ENCODE results near the gene LRMDA. TPM values are rescaled to one million over a fixed set of nuclear protein-coding genes. Genes with fewer than 3 reads are reported as not detected.
A peak's percentile ranks its signal among the peaks of the same experiment; 100 is the strongest.

The LRMDA gene
- total RNA-seq, 2 experiments from 2014 or later = not detected

DNA sequence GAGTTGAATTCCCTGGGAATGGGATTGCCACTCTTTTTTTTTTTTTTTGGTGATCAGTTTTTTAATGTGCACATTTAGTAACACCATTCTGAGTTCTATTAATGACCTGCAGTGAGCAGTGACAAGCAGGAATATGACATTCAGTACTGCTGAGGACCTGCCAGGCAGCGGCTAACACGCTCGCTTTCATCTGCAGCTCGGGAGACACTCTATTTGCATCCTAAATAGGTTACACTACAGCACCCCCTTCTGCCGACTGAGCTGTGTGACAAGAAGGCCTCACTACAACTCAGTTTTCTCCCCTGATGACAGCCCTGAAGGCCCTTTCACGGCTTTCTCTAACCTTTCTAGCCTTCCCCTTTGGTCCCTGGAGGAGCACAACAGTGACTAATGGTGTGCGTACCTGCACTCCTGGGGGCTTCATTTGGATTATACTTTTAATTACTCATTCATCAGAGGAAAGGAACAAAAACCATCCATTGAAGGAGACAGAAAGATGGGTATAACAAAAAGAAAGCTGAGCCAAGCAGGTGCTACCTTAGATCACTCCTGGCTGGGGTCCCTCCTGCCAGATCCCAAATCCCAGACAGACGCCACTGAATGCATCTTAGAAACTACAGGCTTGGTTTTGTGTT, 872.4 kb downstream of the LRMDA start:
- Mint-ChIP-seq H3K9me3 (no peaks in the 10 kb centered on the region), H3K27ac (no peak overlapping the region), H3K4me3 (no peak overlapping the region), H3K4me1 (no peaks in the 10 kb centered on the region), H3K36me3 (ENCODE audit: low read depth) (no peaks in the 10 kb centered on the region), H3K27me3 (no peaks in the 10 kb centered on the region)
- ChIA-PET CTCF (interaction anchor here (0.6 to 1.0 kb wide), 2 partner anchors 10 to 11 kb away, joined by 3 to 4 read pairs; no protein-coding TSS in a partner anchor), POLR2A (no interaction called here)
- DNase-seq = peak; percentile 16

DNA sequence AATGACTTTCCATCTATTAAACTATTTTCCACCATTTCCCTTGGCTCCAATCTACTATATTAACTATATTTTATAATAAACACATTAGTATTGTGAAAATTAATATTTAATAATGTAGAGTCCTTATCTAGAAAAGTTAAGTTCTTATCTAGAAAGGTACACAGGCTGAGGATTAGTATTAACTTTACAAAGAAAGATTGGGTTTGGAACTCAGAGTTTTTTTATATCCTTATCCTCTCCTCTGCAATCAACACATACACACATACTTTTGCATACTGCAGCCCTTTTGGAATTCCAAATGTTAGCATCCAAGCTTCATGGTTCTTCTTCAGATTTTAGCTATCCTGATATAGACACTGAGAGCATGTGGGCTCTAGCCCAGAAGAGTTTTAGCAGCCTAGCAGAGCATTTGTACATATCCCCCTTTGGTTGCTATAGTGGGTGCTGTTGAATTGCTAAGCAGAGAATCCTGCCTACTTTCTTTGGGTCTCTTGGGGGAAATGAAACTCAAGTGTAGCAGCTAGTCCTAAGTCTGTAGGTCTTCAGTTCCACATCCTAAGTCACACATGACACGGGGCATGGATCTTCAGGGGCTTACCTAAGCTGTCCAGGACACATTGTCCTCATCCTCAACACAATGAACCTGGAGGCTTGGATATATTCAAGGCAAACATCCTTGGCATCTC, 874.6 kb downstream of the LRMDA start:
- H3K4me3 Mint-ChIP-seq = no peak overlapping the region
- DNase-seq = no peak
- H3K36me3 Mint-ChIP-seq (ENCODE audit: low read depth) = no peaks in the 10 kb centered on the region
- ChIA-PET POLR2A (no interaction called here), CTCF (no interaction called here)
- no peak overlapping the region for H3K27ac Mint-ChIP-seq
- H3K9me3 Mint-ChIP-seq = no peaks in the 10 kb centered on the region
- no peaks in the 10 kb centered on the region for H3K4me1 Mint-ChIP-seq
- H3K27me3 Mint-ChIP-seq = no peaks in the 10 kb centered on the region

DNA sequence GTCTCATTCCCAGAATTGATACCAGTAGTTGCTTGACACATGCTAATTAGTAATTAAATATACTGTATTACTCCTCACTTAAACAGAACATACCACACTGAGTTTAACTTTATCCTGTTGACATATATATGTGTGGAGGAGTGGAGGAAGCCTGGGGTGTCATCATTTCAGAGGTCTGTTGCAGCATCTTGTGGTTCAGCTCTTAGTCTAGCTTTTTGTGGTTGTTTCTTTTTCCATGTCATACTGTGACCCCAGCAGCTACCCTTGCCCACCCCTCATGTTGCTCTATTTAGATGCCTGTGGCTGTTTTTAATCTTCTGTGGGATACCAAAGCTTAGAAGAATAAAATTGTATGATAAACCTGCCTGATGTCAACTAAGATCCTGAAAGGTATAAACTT, 875.4 kb downstream of the LRMDA start:
- no peak overlapping the region for H3K27ac Mint-ChIP-seq
- H3K4me1 Mint-ChIP-seq = no peaks in the 10 kb centered on the region
- no peaks in the 10 kb centered on the region for H3K9me3 Mint-ChIP-seq
- H3K4me3 Mint-ChIP-seq = no peak overlapping the region
- ChIA-PET POLR2A (no interaction called here), CTCF (no interaction called here)
- no peak for DNase-seq
- no peaks in the 10 kb centered on the region for H3K27me3 Mint-ChIP-seq
- no peaks in the 10 kb centered on the region for H3K36me3 Mint-ChIP-seq (ENCODE audit: low read depth)

DNA sequence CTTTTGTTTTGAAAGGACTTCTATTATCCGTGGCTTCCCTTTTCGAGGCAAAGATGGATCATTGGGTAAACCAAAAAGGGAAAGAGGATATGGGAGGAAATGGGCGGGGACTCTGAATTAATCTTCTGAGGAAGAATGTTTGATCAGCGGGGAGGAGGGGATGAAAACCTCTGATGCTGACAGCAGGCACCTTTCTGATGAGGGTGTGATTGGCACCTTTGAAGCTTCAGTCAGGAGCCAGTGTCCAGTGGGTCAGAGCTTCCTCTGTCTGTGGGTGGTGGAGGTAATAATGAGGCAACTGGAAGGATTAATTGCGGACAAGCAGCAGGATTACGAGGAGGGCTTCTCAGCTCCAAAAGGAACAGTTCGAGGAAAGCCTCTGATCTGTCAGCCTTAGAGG, 877.6 kb downstream of the LRMDA start:
- no peaks in the 10 kb centered on the region for H3K36me3 Mint-ChIP-seq (ENCODE audit: low read depth)
- H3K27me3 Mint-ChIP-seq = no peaks in the 10 kb centered on the region
- H3K27ac Mint-ChIP-seq = no peak overlapping the region
- no peaks in the 10 kb centered on the region for H3K4me1 Mint-ChIP-seq
- POLR2A ChIA-PET = no interaction called here
- no peak for DNase-seq
- no peaks in the 10 kb centered on the region for H3K9me3 Mint-ChIP-seq
- CTCF ChIA-PET = no interaction called here
- H3K4me3 Mint-ChIP-seq = no peak overlapping the region

DNA sequence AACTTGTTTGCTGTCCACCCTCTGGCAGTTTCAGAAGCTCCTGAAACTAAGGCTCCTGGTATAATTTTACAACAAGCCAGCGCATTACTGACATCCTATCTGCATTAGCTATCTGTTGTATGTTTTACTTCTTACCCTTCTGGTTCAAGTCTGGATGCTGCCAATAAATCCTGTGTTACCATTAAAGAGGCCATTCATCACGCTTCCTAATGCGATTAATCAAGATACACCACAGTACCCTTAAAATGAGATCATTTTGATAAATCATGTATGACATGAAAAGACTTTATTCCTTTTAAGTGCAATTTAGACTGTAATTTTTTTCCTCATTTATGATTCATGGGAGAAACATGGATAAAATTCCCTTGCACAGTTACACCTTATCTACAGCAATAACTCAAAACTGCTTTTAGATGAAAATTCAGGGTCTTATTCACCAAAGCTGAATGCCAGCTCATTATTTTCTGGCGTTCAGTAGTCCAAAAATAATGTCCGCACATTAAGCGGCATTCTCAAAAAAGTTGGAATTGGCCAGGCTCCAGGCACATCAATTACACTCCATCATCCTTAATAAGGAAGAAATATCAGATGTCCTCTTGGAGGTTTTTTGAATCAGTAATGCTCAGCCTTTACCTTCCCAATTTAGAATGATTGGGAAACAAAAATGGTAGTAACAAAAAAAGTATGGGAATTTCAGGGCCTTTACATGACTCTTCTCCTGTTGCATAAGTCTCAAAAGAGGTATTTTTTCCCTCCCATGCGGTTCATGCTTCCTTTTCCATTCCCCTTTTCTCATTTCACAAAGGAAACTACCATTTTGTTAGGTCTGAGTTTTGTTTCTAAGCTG, 878.5 kb downstream of the LRMDA start:
- no peaks in the 10 kb centered on the region for H3K9me3 Mint-ChIP-seq
- no peak overlapping the region for H3K27ac Mint-ChIP-seq
- H3K4me3 Mint-ChIP-seq = no peak overlapping the region
- DNase-seq = no peak
- H3K4me1 Mint-ChIP-seq = no peaks in the 10 kb centered on the region
- ChIA-PET CTCF (no interaction called here), POLR2A (no interaction called here)
- no peaks in the 10 kb centered on the region for H3K27me3 Mint-ChIP-seq
- no peaks in the 10 kb centered on the region for H3K36me3 Mint-ChIP-seq (ENCODE audit: low read depth)

DNA sequence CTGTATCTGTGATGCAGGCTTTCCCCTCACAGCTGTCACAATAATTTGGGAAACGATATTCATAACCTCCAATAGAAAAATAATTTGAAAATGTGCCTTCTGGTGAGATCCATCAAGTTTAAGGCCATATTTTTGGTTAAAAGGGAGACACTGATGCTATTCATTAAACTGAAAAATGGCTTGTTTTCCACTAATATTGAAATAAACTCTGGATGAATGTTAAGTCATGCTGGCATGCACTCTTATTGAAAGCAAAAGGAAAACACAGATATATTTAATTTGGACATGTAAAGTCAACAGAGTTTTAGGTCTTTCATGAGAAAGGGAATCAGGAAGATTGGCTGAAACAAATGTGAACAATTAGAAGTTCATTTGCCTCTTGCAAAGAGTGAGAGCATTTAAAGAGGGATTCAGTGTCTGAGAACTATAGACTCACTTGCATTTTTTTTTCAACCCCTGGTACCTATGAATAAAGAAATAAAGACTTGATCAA, 879.2 kb downstream of the LRMDA start:
- H3K27ac Mint-ChIP-seq = no peak overlapping the region
- no peaks in the 10 kb centered on the region for H3K9me3 Mint-ChIP-seq
- no peak for DNase-seq
- no peaks in the 10 kb centered on the region for H3K4me1 Mint-ChIP-seq
- POLR2A ChIA-PET = no interaction called here
- CTCF ChIA-PET = no interaction called here
- H3K27me3 Mint-ChIP-seq = no peaks in the 10 kb centered on the region
- no peak overlapping the region for H3K4me3 Mint-ChIP-seq
- no peaks in the 10 kb centered on the region for H3K36me3 Mint-ChIP-seq (ENCODE audit: low read depth)

DNA sequence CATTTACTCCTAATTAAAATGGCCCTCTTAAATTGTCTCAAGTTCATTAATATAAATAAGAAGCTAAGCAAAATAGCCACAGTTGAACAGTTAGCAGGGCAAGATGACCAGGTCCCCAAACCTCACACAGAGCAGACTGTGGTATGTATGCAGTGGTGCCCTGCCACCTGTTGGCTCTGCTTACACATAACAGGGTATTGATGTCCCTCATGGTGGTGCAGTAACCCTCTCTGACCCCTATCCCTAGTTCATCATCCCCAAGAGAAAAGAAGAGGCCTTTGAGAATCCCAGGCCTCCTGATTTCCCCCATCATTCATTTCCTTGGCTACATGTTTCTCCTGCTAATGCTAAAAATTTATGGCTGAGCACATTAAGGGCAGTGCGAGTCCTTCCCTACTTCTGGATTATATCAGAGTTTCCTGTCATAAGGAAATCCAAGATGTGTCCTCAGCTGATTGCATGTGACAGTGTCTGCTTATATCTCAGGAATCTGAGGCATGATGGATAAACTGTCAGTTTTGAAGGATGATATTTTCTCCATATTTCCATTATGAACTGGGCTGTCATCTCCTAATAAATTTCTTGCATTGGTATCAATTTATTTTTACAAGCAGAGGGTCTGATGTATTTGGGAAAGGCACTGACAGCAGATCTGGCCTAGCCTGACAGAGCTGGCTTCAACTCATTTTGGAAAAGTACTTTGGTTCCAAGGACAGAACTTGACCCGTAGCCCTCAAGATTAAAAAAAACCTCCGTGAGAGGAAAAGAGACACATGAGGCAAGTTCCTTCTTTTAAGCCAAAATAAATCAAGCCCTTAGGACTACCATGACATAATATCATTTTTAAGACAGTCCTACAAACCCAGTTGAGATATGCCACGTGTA, 880.6 kb downstream of the LRMDA start:
- no peaks in the 10 kb centered on the region for H3K4me1 Mint-ChIP-seq
- no peak overlapping the region for H3K4me3 Mint-ChIP-seq
- CTCF ChIA-PET = no interaction called here
- POLR2A ChIA-PET = no interaction called here
- no peaks in the 10 kb centered on the region for H3K27me3 Mint-ChIP-seq
- no peaks in the 10 kb centered on the region for H3K9me3 Mint-ChIP-seq
- no peaks in the 10 kb centered on the region for H3K36me3 Mint-ChIP-seq (ENCODE audit: low read depth)
- no peak overlapping the region for H3K27ac Mint-ChIP-seq
- DNase-seq = no peak

DNA sequence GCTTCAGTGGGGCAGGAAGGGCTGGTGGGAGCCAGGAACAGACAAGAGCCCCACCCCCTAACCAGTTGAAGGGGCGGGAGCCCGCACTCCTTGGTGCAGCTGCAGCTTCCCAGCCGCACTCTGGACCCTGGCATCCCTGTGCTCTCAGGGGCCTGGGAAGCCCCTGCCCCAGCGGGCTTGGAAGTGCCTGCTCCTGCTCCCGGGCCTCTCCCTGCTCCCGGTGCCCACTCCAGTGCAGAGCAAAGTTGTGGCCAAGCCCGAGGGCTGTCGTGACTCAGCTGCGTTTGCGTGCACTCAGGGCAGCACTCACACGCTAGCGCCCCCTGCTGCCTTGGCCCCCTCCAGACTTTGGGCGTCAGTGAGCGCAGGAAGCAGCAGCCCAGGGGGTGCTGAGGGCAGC, 883.8 kb downstream of the LRMDA start:
- no peak for DNase-seq
- Mint-ChIP-seq H3K9me3 (no peaks in the 10 kb centered on the region), H3K4me1 (no peaks in the 10 kb centered on the region), H3K27ac (no peak overlapping the region), H3K36me3 (ENCODE audit: low read depth) (no peaks in the 10 kb centered on the region), H3K4me3 (no peak overlapping the region), H3K27me3 (no peaks in the 10 kb centered on the region)
- ChIA-PET POLR2A (no interaction called here), CTCF (interaction anchor here (0.5 kb wide), 1 partner anchor 12 kb away, joined by 4 read pairs; no protein-coding TSS in a partner anchor)

DNA sequence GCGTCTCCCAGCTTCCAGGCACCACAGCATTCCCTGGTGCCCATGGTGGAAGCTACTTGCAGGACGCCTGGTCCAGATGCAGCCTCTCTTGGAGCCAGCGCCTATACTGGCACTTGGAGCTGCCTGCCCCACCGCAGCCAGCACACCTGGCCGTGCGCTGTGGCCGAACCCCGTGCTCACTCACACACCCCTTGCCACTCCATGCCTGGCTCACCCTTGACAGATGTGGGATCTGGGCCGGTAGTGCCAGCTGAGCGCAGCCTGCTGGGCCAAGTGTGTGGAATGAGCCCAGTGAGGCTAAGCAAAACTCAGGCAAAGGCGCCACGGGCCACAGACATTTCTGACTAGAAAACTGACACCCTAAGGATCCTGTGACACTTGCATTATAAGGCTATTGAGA, 884.8 kb downstream of the LRMDA start:
- DNase-seq = no peak
- no peaks in the 10 kb centered on the region for H3K9me3 Mint-ChIP-seq
- no peak overlapping the region for H3K4me3 Mint-ChIP-seq
- POLR2A ChIA-PET = no interaction called here
- no peaks in the 10 kb centered on the region for H3K4me1 Mint-ChIP-seq
- CTCF ChIA-PET = interaction anchor here (0.7 kb wide), 1 partner anchor 92 kb away, joined by 3 read pairs; no protein-coding TSS in a partner anchor
- H3K36me3 Mint-ChIP-seq (ENCODE audit: low read depth) = no peaks in the 10 kb centered on the region
- peak overlapping the region; percentile 31 for H3K27ac Mint-ChIP-seq
- no peaks in the 10 kb centered on the region for H3K27me3 Mint-ChIP-seq

DNA sequence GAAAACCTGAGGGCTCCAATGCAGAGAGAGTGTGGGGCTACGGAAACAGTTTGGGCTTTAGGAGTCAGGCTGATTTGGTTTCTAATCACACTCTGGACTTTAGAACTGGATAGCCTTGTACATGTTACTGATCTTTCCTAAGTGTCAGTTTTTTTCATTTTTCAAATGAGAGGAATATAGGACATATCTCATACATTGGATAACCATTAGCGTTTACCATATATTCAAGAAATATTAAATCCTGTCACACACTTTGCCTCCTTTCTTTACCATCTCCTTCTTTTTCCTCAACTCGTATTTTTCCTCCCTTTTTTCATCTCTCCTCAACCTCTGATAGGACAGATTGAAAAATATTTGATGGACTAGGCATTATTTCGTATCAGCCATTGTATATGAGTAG, 885.7 kb downstream of the LRMDA start:
- Mint-ChIP-seq H3K27ac (no peak overlapping the region), H3K9me3 (no peaks in the 10 kb centered on the region), H3K4me1 (no peaks in the 10 kb centered on the region), H3K36me3 (ENCODE audit: low read depth) (no peaks in the 10 kb centered on the region), H3K4me3 (no peak overlapping the region), H3K27me3 (no peaks in the 10 kb centered on the region)
- DNase-seq = no peak
- ChIA-PET CTCF (no interaction called here), POLR2A (no interaction called here)

DNA sequence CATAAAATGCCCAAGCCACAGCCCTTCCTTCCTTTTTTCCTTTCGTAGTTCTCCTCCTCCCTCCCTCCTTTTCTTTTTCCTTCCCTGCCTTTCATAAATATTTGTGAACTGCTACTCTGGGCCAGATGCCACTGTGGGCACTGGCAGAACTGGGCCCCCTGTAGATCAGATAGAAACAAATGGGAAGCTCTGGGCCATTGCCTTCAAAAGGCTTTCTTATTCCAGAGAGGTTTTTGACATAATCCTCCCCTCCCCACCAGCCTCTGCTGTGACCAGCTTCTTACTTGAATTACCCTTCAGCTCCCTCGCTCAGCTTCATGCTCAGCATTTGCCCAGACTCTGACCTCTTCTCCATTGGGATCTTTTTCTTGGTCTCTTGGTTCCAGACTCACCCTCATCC, 886.8 kb downstream of the LRMDA start:
- Mint-ChIP-seq H3K4me1 (no peaks in the 10 kb centered on the region), H3K27me3 (no peaks in the 10 kb centered on the region), H3K27ac (no peak overlapping the region), H3K9me3 (no peaks in the 10 kb centered on the region), H3K4me3 (no peak overlapping the region), H3K36me3 (ENCODE audit: low read depth) (no peaks in the 10 kb centered on the region)
- CTCF ChIA-PET = no interaction called here
- POLR2A ChIA-PET = no interaction called here
- DNase-seq = no peak

DNA sequence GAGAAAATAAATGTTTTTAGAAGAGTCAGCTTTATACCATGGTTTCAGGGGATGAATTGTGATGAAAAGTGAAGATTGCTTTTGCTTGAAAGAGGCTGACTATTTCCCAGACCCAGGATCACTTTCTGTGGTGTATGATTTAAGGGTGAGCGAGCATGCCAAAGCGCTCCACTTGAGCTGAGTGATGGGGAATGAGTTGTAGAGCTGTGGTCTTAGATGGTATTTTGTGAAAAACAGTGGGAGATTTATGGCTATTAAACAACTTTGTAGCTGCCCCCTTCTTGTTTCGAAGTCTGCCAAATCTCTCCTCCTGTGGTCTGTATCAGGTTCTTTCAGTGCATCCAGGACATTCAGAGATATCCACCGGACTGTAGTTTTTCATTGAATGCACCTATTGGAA, 888.2 kb downstream of the LRMDA start:
- POLR2A ChIA-PET = no interaction called here
- Mint-ChIP-seq H3K4me1 (no peaks in the 10 kb centered on the region), H3K27ac (no peak overlapping the region), H3K36me3 (ENCODE audit: low read depth) (no peaks in the 10 kb centered on the region), H3K9me3 (no peaks in the 10 kb centered on the region), H3K4me3 (no peak overlapping the region), H3K27me3 (no peaks in the 10 kb centered on the region)
- CTCF ChIA-PET = no interaction called here
- DNase-seq = no peak

DNA sequence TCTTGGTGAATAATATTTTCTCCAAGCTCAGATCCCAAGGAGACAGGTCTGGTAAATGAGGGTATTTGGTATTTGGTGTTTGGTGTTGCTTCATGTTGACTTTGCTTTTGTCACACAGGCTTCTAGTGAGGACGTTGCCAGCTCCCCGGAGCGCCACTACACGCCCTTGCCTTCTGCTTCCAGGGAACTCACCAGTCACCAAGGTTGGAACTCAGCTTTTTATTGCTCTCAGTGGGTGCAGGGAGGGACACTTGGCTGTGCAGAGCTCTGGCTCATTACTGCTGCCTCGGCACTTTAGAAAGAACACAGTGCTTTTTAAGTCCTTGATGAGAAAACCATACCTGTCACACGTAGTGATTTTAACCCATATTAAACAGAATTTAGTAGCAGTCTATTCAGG, 892.9 kb downstream of the LRMDA start:
- Mint-ChIP-seq H3K4me3 (no peak overlapping the region), H3K27ac (no peak overlapping the region), H3K27me3 (no peaks in the 10 kb centered on the region), H3K9me3 (no peaks in the 10 kb centered on the region), H3K4me1 (no peaks in the 10 kb centered on the region), H3K36me3 (ENCODE audit: low read depth) (no peaks in the 10 kb centered on the region)
- ChIA-PET POLR2A (no interaction called here), CTCF (no interaction called here)
- no peak for DNase-seq

Measured in activated CD4-positive, alpha-beta T cell treated with anti-CD3 and anti-CD28 coated beads, Interleukin-2, amount 10 ng/mL, durations not matched to agents 7 days and 5 days (primary cell).